H1 (cell line): ENCODE data around the gene PFKP. TPM values are rescaled to one million over a fixed set of nuclear protein-coding genes. Genes with fewer than 3 reads are reported as not detected.

ENCODE experiments used
- BCL11A ChIP-seq, 2 experiments: IDR thresholded peaks; one replicate each; pipeline ENCODE4 v1.6.1; 2011; ENCODE audit warnings: low read depth in 2 of 2, low read length in 2 of 2, mild to moderate bottlenecking in 2 of 2
- RNF2 ChIP-seq: fragments of 200-900, 300-1000 bp; sonication (generic); IDR thresholded peaks from 2 replicates; pipeline ENCODE4 v1.7.1; 2016; ENCODE audit warnings: borderline replicate concordance, low read depth, mild to moderate bottlenecking, antibody characterized with exemption, low read length; ENCODE audit not compliant: poor library complexity, severe bottlenecking; ENCODE audit errors: missing control alignments
- SP4 ChIP-seq: IDR thresholded peaks from 2 replicates; pipeline ENCODE4 v1.6.1; 2012; ENCODE audit warnings: low read length, inconsistent platforms
- polyA plus RNA-seq, 7 experiments: library from polyadenylated mRNA; depleted of rRNA in 3 of 7; stranded (reverse) in 5 of 7; unstranded in 2 of 7; fragments of >200 nt in 5 of 7; fragments of 200-250 nt in 2 of 7; gene quantifications; 1 replicate in 5 of 7; 2 replicates in 1 of 7; 4 replicates in 1 of 7; pipeline versions ENCODE4 v1.2.1 to v1.2.3, GENCODE V29; 2011 to 2013; ENCODE audit warnings: missing spikeins in 2 of 7, mixed read lengths in 2 of 7
- total RNA-seq: library from RNA; stranded (reverse); fragmentation: NEBNext Ultra II Directional; extraction: Animal tissue kit (Norgen Biotek cat#: 25700); gene quantifications from 2 replicates; pipeline ENCODE4 v1.2.1, GENCODE V29; 2021
- TF ChIP-seq, protein P1 (sequence below): IDR thresholded peaks from 2 replicates; pipeline ENCODE4 v1.6.1; 2011; ENCODE audit warnings: low read length, improper control_type of control experiment

PFKP gene
- total and polyA plus RNA-seq, 2 of the 8 experiments (the other 6 are each of a cell fraction or from before 2014, with no cell fraction given) = 51.2 to 128 TPM

DNA sequence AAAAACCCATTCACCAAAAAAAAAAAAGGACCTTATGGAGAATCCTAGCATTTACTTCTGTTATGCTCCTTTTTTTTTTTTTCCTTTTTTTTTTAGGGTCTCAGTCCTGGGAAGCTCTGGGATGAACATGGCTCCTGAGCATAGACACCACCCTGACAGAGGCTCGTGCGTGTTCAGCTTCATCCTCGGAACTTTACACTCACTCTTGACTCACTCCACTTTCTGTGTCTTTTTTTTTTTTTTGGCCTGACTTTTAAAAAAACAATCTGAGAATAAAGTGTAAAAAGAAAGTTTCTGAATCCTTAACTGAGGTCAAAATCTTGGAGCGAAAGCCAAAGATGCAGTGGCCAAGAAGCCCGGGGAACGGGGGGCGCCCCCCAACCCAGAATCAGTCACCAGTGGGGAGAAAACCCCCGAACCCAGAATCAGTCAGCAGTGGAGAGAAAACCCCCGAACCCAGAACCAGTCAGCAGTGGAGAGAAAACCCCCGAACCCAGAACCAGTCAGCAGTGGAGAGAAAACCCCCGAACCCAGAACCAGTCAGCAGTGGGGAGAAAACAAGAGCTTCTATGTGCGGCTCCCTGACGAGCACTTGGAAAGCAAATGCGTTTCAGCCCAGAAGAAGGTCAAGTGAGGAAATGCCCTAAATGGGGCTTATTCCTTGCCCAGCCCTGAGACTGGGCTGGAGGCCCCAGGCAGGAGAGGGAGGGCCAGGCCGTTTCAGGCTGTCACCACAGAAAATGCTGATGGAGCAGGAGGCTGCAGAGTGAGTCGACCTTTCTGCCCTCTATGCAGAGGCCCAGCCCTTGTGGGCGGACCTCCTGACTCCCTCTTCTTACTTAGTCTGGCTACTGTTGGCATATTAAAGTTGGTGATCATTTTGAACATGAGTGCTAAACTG is 19.0 kb upstream of the PFKP start (continued):
- TF ChIP-seq, protein P1, sequence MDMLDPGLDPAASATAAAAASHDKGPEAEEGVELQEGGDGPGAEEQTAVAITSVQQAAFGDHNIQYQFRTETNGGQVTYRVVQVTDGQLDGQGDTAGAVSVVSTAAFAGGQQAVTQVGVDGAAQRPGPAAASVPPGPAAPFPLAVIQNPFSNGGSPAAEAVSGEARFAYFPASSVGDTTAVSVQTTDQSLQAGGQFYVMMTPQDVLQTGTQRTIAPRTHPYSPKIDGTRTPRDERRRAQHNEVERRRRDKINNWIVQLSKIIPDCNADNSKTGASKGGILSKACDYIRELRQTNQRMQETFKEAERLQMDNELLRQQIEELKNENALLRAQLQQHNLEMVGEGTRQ = no peak
- TF ChIP-seq BCL11A (IDR thresholded peaks at IDR 0.05; ENCODE audit: low read depth in 2 of 2, low read length in 2 of 2) (no peak), RNF2 (no peak), SP4 (no peak)
- TF ChIP-seq, all 59 proteins: peak for 0
